HG02763 (cell line): ENCODE data around the gene LSM10.

Source experiments
- ATAC-seq: cut with Tn5 transposase; IDR thresholded peaks from one replicate; pipeline ENCODE4 v1.9.1; 2021; ENCODE audit warnings: mild to moderate bottlenecking, moderate library complexity; ENCODE audit not compliant: unreplicated experiment

LSM10 gene

DNA sequence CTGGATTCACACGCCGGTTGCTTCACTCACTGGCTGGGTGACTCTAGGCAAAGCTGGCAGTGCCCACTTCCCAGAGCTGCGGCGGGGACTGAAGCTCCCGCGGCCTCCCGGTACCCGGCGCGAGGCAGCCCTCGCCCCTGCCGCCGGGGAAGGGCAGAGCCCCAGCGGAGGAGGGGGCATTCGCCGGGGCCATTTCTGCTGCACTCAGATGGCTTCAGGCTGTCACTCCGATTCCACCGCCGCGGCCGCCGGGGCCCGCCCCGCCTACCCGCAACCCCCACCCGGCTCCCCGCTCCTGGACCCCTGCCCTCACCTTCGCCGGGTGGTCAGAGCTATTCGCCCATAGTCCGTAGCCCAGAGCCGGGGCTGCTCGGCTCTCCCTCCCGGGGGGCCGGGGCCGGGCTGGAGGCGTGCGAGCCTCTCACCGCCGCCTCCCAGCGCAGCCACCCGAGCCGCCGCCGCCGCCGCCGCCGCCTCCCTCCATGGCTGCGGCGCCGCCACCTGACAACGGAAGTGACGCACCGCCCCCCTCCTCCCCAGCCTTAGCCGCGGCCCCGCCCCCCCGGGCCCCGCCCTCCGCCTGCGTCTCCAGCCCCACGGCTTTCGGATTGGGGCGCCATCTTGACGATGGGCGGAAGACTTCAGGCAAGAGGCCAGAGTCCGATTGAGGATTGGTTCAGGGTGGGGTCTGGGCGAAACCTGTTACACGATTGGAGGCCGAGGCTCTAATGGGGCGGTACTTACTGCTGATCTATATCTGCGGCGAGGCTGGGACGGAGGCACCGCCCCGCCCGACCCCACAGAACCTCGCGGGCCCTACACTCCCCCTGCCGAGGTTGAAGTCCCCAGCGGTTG, 12.1 kb downstream of the LSM10 start, which contains the start of gene STK40:
Gene STK40, minus strand, starts transcription at position 515 of the 855 bp plus-strand sequence. CDS start 24,592 bp downstream, outside the sequence.
- peak; percentile 82 for ATAC-seq

DNA sequence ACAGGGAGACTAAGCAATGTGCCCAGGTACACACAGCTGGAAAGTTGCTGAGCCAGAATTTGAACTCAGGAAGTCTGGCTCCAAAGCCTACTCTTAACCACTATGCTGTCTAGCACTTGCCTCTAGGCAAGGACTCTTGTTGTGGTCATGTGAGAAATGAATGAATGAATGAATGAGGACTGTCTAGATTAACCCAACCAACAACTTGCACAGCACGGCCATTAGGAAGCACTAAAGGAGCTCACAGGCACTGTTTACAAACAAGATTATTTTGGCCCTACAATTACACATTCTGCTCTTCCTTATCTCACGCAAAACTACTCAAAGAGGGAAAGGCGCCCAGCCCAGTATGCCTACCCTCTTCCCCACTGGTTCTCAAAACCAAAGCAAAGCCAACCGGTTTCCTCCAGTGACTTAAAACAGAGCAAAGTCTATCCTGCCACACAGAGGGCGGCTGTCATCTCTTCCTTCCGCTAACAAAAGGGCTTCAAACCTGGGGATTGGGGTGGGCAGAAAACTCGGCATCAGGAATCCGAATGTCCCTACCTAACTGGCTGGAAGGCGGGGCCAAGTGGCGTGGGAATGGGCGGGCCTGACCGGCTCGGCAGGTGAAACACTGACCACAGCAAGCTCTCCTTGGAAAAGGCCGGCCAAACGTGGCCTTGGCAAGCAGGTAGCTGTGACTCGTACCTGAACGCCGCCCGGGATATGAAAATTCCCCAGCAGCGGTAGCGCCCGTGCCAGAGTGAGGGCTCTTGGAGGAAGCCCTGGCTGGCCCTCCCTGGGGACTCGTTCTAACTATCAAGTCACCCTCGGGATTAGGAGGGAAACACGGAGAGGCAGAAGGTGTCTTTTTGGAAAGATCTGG, 12.9 kb downstream of the LSM10 start:
- no peak for ATAC-seq

- no peak for ATAC-seq
Observed at GRCh38 chr1:36383240-36383639, 14.5 kb downstream of the LSM10 start.

- ATAC-seq = no peak
Observed at GRCh38 chr1:36382669-36383068, 15.0 kb downstream of the LSM10 start.

- no peak for ATAC-seq
Observed at GRCh38 chr1:36382231-36382630, 15.5 kb downstream of the LSM10 start.

- ATAC-seq = no peak
Observed at GRCh38 chr1:36381405-36381804, 16.3 kb downstream of the LSM10 start.

GRCh38 chr1:36380782-36381181, 16.9 kb downstream of the LSM10 start:
- no peak for ATAC-seq

- ATAC-seq = no peak
Observed at GRCh38 chr1:36380143-36380619, 17.5 kb downstream of the LSM10 start.

DNA sequence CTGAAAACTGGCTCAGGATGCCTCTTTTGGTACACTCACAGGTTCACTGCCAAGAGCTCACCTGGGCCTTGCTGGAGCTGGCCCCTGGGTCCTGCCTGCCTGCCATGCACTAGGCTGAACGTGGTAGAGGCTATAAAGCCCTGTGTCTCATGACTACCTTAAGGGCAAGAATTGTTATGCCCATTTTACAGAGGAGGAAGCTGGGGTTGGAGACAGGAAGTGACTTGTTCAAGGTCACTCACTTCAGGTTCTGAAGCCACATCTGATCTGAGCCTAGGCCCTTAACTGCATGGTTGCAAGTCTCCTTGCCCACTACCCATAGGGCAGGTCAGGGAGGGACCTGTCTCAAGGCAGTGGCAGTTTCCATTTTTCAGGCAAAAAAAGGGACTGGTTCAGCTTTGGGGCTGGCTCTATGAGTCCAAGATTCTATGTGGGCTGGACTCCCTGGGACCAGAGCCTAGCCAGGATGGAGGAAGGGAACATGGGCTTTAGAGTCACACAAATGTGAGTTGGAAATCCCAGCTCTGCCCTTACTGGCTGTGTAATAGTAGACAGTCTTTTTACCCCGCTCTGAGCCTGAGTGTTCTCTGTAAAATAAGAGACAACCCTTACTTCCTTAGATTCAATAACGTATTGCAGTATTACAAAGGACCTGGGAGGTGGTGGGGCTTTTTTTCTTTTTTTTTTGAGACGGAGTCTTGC, 19.8 kb downstream of the LSM10 start:
- ATAC-seq = no peak

DNA sequence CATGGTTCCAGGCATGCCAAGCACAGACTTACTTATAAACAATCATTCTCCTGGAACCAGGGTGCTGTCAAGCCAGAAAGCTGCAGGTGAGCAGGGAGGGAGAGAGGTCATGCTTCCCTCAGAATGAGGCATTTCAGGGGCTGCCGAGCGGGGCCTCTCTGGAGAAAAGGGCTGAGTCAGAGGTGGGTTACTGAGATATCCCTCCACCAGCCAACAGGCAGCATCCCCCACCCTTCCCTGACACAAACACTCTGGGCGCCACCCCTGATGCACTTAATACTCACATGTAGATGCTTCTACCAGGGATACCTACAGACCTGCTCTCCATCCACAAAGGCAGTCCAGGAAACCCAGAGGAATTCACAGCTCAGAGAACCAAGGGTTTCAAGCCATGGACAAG, 25.1 kb downstream of the LSM10 start:
- no peak for ATAC-seq

DNA sequence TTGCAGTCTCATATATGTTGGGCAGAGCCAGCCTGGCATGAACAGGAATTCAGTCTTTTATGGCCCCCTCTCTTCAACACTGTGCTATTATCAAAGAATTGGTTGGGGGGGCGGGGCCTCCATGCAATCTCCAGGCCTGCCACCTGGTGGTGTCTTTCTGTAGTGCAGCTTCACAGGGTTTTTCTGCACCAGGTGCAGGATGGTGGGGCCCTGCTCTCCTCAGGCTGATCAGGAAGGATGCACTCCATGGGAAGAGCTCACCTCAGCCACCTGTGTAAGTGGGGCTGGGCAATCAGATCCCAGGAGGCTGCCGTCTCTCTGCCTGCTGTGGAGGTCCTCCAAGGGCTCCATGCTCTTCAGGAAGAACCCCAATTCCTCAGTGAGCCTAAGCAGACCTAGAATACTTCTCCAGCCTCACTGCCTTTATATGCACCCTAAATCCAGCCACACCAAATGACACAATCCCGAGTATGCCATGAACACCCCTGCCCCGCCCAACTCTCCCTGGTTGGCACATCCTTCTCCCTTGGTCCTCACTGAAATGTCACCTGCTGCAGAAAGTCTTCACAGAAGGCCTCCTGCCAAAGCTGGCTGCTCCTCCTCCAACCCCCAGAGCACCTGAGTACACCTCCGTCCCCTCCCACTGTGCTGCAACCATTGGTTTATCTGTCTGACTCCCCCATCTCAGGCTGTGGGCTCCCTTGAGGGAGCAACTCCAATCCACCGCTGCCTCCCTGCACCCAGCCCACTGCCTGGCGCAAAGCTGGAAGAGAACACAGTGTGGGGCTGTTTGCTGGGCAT, 28.4 kb downstream of the LSM10 start:
- no peak for ATAC-seq

GRCh38 chr1:36367798-36368197, 29.9 kb downstream of the LSM10 start:
- no peak for ATAC-seq

DNA sequence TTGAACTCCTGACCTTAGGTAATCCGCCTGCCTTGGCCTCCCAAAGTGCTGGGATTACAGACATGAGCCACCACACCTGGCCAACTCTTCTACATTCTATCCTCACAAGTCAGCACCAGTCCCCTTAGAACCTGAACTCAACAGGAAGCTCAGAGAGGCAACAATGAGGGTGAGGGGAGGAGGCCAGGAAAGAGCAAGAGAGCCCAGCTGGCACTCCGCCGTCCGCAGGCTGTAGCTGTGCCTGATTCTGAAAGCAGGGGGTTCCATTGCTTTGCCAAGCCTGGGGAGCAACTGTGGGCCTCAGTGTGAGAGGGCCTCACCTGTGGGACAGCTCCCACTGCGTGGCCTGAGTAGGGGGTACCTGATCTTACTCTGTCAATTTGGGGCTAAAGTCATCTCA, 30.6 kb downstream of the LSM10 start:
- ATAC-seq = no peak

DNA sequence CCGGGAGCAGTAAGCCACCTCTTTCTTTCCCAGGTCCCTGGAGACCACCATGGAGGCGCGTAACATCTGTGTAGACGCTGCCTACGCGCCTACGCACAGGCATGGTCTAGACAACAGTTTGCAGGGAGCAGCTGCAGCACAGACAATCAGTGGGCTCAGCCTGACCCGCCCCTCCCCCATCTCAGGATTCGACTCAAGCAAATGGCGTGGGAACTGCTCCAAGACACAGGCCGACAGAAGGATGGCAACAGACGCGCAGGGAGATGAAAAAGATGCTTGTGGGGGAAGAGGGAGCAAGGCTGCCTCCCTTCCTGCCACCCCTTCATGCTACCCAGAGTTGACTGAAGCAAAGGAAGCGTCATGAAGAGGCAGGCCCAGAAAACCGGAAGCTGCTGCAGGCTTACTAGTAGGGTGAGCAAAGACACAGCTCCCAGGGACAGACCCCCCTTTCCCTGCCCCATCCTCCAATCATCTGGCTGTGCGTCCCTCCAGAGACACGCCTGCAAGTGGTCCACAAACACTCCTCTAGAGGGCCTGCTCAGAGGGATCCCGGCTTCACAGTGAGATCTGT, 31.5 kb downstream of the LSM10 start:
- no peak for ATAC-seq

- no peak for ATAC-seq
Observed at GRCh38 chr1:36365381-36365780, 32.3 kb downstream of the LSM10 start.

- ATAC-seq = no peak
Observed at GRCh38 chr1:36359911-36360550, 37.7 kb downstream of the LSM10 start.

DNA sequence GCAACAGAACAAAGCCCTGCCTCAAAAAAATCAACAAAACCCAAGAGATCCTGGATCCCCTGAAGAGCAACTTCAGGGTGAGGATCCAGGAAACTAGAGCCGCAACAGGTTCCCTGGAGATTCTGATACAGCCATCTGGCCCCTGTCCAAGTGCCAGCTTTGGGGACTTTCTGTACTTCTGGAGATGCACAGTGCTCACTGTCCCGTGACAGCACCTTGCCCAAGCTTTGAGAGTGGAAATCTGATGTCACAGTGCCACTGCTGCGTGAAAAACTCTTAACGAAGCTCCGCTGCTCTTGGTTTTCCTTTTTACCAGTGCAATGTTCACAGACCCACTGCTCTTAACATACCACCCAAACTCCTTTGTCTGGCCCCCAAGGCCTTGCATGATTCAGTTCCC, 38.3 kb downstream of the LSM10 start:
- ATAC-seq = no peak

GRCh38 chr1:36358514-36359084, 39.1 kb downstream of the LSM10 start:
- no peak for ATAC-seq

DNA sequence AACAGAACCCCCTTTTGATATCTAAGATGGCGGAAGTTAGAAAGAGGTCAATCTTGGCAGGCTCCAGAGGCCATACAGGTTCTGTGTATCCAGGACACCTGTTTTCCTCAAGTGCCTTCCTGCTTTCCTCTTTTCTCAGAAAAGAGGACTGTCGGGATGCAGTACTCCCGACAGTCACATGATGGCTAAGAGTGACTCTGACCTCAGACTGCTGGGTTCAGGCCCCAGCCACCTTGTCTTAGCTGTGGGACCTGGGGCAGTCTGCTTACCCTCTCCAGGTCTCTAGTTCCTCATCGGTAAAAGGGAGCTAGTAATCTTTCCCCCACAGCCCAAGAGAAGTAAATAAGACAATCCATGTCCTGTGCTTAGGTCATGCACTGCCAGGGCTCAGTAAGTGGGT, 41.9 kb downstream of the LSM10 start:
- ATAC-seq = no peak
